Ramos (cell line): ENCODE data around the gene TMEM144.
"Not testable (repeated sequence)": the region's sequence is repeated elsewhere in the genome, so short reads cannot be mapped to it uniquely, and the experiment has no call there.

Experiments used
- in situ Hi-C: fragments of 300-500 bp; cut with MboI; formaldehyde crosslinking; loops from one replicate; pipeline ENCODE4 v1.14.3; 2022; ENCODE audit warnings: low sequenced_read_pairs; ENCODE audit not compliant: unreplicated experiment

The TMEM144 gene

GRCh38 chr4:158189422-158189821 lies 20.9 kb upstream of the TMEM144 start:
- in situ Hi-C loops, result no loop called here

- in situ Hi-C loops, result no loop called here
These were observed 19.6 kb upstream of the TMEM144 start for GRCh38 chr4:158190718-158191117.

GRCh38 chr4:158192439-158193158 lies 17.7 kb upstream of the TMEM144 start:
- in situ Hi-C loops, result no loop called here

GRCh38 chr4:158193171-158193749 lies 17.0 kb upstream of the TMEM144 start:
- in situ Hi-C loops, result no loop called here

GRCh38 chr4:158195297-158195696 lies 15.0 kb upstream of the TMEM144 start:
- in situ Hi-C loops, result no loop called here

GRCh38 chr4:158197194-158197776 lies 13.0 kb upstream of the TMEM144 start:
- in situ Hi-C loops, result no loop called here

- in situ Hi-C loops, result no loop called here
These were observed 10.1 kb upstream of the TMEM144 start for GRCh38 chr4:158200214-158200613.

- in situ Hi-C loops, result no loop called here
These were observed 9.0 kb upstream of the TMEM144 start for GRCh38 chr4:158201322-158201721.

GRCh38 chr4:158201876-158202275 lies 8.4 kb upstream of the TMEM144 start:
- in situ Hi-C loops, result no loop called here

- in situ Hi-C loops, result no loop called here
These were observed 7.8 kb upstream of the TMEM144 start for GRCh38 chr4:158202481-158202880.

GRCh38 chr4:158203436-158203835 lies 6.8 kb upstream of the TMEM144 start:
- in situ Hi-C loops, result no loop called here

GRCh38 chr4:158203929-158204328 lies 6.4 kb upstream of the TMEM144 start:
- in situ Hi-C loops, result no loop called here

GRCh38 chr4:158208963-158209640 lies 1.2 kb upstream of the TMEM144 start:
- in situ Hi-C loops, result no loop called here

- in situ Hi-C loops, result no loop called here
These were observed 936 bp downstream of the TMEM144 start for GRCh38 chr4:158211222-158211621.

- in situ Hi-C loops, result no loop called here
These were observed 3.2 kb downstream of the TMEM144 start for GRCh38 chr4:158213466-158213865.

- in situ Hi-C loops, result no loop called here
These were observed 4.6 kb downstream of the TMEM144 start for GRCh38 chr4:158214856-158215255.

- in situ Hi-C loops, result no loop called here
These were observed 7.5 kb downstream of the TMEM144 start for GRCh38 chr4:158217763-158218162.

- in situ Hi-C loops, result no loop called here
These were observed 9.3 kb downstream of the TMEM144 start for GRCh38 chr4:158219623-158220022.

- in situ Hi-C loops, result not testable (repeated sequence)
These were observed 14.0 kb downstream of the TMEM144 start for GRCh38 chr4:158224318-158224717.

GRCh38 chr4:158224999-158225398 lies 14.7 kb downstream of the TMEM144 start:
- in situ Hi-C loops, result not testable (repeated sequence)

GRCh38 chr4:158227880-158228279 lies 17.6 kb downstream of the TMEM144 start:
- in situ Hi-C loops, result not testable (repeated sequence)
